ENCODE data around the gene KRT4.

KRT4 gene

GRCh38 chr12:52814710-52815155 is 817 bp upstream of the KRT4 start:
- no peak overlapping the region for H3K27ac Mint-ChIP-seq
- no peak for DNase-seq

GRCh38 chr12:52813203-52813819 is 605 bp downstream of the KRT4 start:
- no peak for DNase-seq
- no peak overlapping the region for H3K4me3 Mint-ChIP-seq
- H3K36me3 Mint-ChIP-seq (ENCODE audit: low read depth) = no peaks in the 10 kb centered on the region
- no peak for TF ChIP-seq CTCF (IDR thresholded peaks at IDR 0.05)
- H3K27ac Mint-ChIP-seq = no peak overlapping the region
- H3K9me3 Mint-ChIP-seq = no peaks in the 10 kb centered on the region
- peaks cover 20% of the 10 kb centered on the region for H3K27me3 Mint-ChIP-seq (ENCODE audit: low read depth, poor library complexity)
- peaks cover 4% of the 10 kb centered on the region for H3K4me1 Mint-ChIP-seq

More at GRCh38 chr12:52814710-52815155, 817 bp upstream of the KRT4 start:
- no peak for TF ChIP-seq CTCF (IDR thresholded peaks at IDR 0.05)
- Mint-ChIP-seq H3K4me3 (no peak overlapping the region), H3K4me1 (peaks cover 9% of the 10 kb centered on the region), H3K27me3 (ENCODE audit: low read depth, poor library complexity) (peaks cover 15% of the 10 kb centered on the region), H3K9me3 (no peaks in the 10 kb centered on the region), H3K36me3 (ENCODE audit: low read depth) (no peaks in the 10 kb centered on the region)

GRCh38 chr12:52812749-52813148 is 1.2 kb downstream of the KRT4 start:
- no peak for DNase-seq
- Mint-ChIP-seq H3K4me3 (no peak overlapping the region), H3K36me3 (ENCODE audit: low read depth) (no peaks in the 10 kb centered on the region), H3K27me3 (ENCODE audit: low read depth, poor library complexity) (peaks cover 25% of the 10 kb centered on the region), H3K9me3 (no peaks in the 10 kb centered on the region), H3K27ac (no peak overlapping the region), H3K4me1 (no peaks in the 10 kb centered on the region)
- no peak for TF ChIP-seq CTCF (IDR thresholded peaks at IDR 0.05)

- Mint-ChIP-seq H3K9me3 (no peaks in the 10 kb centered on the region), H3K4me3 (no peak overlapping the region), H3K27me3 (ENCODE audit: low read depth, poor library complexity) (peaks cover 23% of the 10 kb centered on the region), H3K27ac (no peak overlapping the region), H3K36me3 (ENCODE audit: low read depth) (no peaks in the 10 kb centered on the region), H3K4me1 (no peaks in the 10 kb centered on the region)
- no peak for TF ChIP-seq CTCF (IDR thresholded peaks at IDR 0.05)
- DNase-seq = no peak
These were observed 1.9 kb downstream of the KRT4 start for GRCh38 chr12:52812073-52812400.

- H3K4me3 Mint-ChIP-seq = no peak overlapping the region
- no peak overlapping the region for H3K27ac Mint-ChIP-seq
- no peak for TF ChIP-seq CTCF (IDR thresholded peaks at IDR 0.05)
- no peak for DNase-seq
- peaks cover 22% of the 10 kb centered on the region for H3K27me3 Mint-ChIP-seq (ENCODE audit: low read depth, poor library complexity)
- no peaks in the 10 kb centered on the region for H3K4me1 Mint-ChIP-seq
- H3K9me3 Mint-ChIP-seq = no peaks in the 10 kb centered on the region
- H3K36me3 Mint-ChIP-seq (ENCODE audit: low read depth) = no peaks in the 10 kb centered on the region
These were observed 2.5 kb downstream of the KRT4 start for GRCh38 chr12:52811191-52812072.

All from nephron progenitor cell (in vitro differentiated cells).